Smooth muscle cell of the pulmonary artery (primary cell): Measurements from ENCODE around the gene MCM3. TPM values are rescaled to one million over a fixed set of nuclear protein-coding genes. Genes with fewer than 3 reads are reported as not detected.

Experiments used
- total RNA-seq: library from RNA; depleted of rRNA; stranded (reverse); fragments of >200 nt; gene quantifications from 2 replicates; pipeline ENCODE4 v1.2.3, GENCODE V29; 2014

The MCM3 gene
- total RNA-seq, result 20.6 and 24.3 TPM in 2 replicates

GRCh38 chr6:52284460-52285176, at the start of gene MCM3:
TSS of gene MCM3 (minus strand) at chr6:52284742. CDS start at chr6:52284674, 68 bp downstream.

GRCh38 chr6:52244400-52244799, 40.1 kb downstream of the MCM3 start, which contains the start of gene IL17F:
TSS of gene IL17F (minus strand) at chr6:52244500. CDS start at chr6:52244429, 71 bp downstream.

Other genes starting within 250 kb of the MCM3 start
- not detected in 2 replicates for gene PKHD1, start 197.1 kb downstream of the MCM3 start, total RNA-seq
- gene IL17A, start 98.4 kb downstream of the MCM3 start, total RNA-seq, result not detected in 2 replicates
- not detected in 2 replicates for gene IL17F, start 40.2 kb downstream of the MCM3 start, total RNA-seq
- gene PAQR8, start 77.4 kb upstream of the MCM3 start, total RNA-seq, result 4.4 and 7.7 TPM in 2 replicates
- gene EFHC1, start 135.6 kb upstream of the MCM3 start, total RNA-seq, result 24.5 and 27.8 TPM in 2 replicates